HG02970 (cell line): ENCODE results near the gene OR8B8.
A peak's percentile ranks its signal among the peaks of the same experiment; 100 is the strongest.
"Not testable (repeated sequence)": the region's sequence is repeated elsewhere in the genome, so short reads cannot be mapped to it uniquely, and the experiment has no call there.

Experiments
- ATAC-seq: cut with Tn5 transposase; IDR thresholded peaks from one replicate; pipeline ENCODE4 v1.9.1; 2021; ENCODE audit warnings: mild to moderate bottlenecking, moderate library complexity, moderate number of reproducible peaks; ENCODE audit not compliant: unreplicated experiment, low FRiP score

OR8B8 gene

DNA sequence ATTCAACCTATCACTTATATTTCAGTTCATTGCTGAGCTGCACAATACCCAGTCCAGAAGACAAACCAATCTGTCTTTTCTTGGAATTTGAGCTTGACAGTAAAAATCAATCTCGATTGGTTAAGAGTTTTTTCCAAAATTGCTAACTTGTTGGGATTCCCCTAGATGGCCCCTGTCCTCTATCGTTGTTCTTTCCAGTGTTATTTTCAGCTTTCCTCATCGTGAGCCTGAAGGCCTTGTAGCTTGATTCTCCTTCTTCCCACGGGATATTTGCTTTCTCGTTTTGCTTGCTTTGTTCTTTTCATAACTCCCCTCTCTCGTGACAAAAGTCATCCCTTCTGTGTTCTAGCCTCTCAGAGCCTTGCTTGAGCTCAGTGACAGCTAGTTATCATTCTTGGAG lies 3.1 kb downstream of the OR8B8 start:
- no peak for ATAC-seq

- no peak for ATAC-seq
These were observed 4.0 kb downstream of the OR8B8 start for GRCh38 chr11:124441519-124441918.

DNA sequence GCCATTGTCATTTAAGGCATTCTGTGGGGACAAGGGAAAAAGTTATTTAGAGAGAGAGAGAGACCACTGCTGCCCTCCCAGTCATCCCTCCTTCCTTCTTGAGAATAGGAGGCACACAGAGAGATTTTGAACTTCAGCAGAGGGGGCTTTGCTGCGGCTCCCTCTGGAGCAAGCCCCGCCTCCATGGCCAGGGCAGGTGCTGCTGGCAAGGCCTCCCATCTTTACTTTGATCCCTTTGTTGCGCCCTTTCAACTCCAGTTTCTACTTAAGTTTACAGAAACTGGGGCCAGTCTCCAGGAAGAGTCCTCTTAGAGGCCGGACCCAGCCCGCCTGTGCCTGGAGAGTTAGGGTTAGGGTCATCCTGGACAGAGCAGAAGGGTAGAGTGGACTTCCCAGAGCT lies 4.4 kb downstream of the OR8B8 start:
- ATAC-seq, result no peak

- ATAC-seq, result no peak
These were observed 4.9 kb downstream of the OR8B8 start for GRCh38 chr11:124440608-124441007.

DNA sequence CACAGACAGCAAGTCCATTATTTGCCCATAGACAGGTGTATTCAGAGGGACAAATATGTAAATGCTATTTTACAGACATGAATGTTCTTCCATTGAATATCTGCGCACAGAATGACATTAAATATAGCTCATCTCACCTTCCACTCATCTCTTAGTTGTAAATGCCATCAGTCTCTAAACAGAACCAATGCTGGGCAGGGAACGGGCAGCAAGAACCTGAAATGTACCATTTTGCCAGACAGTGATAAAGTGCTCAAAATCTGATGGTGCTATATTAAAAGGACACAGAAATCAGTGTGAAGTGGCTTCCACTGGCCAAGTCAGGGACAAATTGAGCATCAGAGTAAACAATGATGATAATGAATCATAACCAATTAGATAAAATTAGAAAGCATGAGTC lies 10.8 kb downstream of the OR8B8 start:
- no peak for ATAC-seq

GRCh38 chr11:124429599-124429998 lies 15.9 kb downstream of the OR8B8 start:
- ATAC-seq, result no peak

DNA sequence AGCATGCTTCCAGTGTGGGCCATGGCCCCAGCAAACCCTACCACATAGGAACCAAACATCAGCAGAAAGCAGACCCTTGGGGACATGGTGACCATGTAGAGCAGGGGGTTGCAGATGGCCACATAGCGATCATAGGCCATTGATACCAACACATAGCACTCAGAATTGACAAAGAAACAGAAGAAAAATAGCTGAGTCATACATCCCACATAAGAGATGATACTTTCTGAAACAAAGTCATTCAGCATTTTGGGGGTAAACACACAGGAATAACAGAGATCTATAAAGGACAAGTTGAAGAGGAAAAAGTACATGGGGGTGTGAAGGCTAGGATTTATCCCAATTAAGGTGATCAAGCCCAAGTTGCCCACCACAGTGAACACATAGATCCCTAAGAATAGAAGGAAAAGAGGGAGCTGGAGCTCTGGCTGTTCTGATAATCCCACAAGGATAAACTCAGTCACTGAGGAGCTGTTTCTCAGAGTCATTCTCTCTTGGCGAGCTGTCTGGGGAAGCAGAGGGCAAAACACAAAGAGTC lies 21.0 kb downstream of the OR8B8 start, which contains the start of gene OR8B4:
TSS of gene OR8B4 (minus strand) at position 488 of the 538 bp plus-strand sequence. CDS start at position 488, 0 bp downstream.
- ATAC-seq, result no peak

GRCh38 chr11:124421043-124421442 lies 24.5 kb downstream of the OR8B8 start:
- ATAC-seq, result no peak

DNA sequence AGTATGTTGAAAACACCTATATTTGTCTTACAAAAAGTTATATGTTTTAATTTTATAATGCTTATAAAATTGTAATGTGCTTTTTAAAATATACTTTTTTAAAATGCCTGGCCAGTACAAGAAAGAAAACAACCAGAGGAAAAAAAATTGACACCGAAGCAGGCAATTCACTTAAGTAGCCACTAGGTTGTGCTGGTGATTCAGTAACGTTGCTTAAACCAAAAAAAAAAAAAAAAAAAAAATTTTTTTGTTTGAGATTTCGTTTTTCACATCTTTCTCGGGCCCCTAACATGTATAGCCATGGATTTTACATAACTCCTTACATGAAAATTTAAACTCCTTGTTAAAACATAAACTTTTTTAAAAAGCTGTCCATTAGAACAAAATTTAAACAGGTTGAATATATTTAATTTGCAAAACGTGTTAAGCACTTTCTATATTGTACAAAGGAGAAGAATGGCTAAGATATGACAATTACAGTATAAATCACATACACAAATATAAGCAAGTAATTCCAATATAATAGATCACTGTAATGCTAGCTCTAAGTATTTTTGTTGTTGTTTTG lies 30.1 kb downstream of the OR8B8 start:
- no peak for ATAC-seq

DNA sequence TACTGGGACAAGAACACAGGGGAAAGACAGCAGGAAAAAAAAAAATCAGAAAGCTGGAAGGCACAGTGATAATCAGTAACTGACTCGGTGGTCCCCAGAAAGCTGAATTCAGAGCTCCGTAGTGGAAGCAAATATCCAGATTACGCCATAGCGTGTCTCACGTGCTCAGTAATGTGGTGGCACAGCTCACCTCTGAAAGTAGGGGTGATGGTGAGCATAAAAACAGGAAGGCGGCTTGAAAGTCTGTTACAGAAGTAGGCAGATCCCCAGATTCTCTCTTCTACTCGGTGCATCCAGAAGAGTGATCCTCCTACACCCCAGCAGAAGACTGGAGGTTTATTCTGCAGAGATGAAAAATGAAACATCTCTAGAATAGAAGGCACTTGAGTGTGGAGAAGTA lies 35.6 kb downstream of the OR8B8 start:
- ATAC-seq, result no peak

- ATAC-seq, result no peak
These were observed 39.9 kb downstream of the OR8B8 start for GRCh38 chr11:124405581-124405980.

DNA sequence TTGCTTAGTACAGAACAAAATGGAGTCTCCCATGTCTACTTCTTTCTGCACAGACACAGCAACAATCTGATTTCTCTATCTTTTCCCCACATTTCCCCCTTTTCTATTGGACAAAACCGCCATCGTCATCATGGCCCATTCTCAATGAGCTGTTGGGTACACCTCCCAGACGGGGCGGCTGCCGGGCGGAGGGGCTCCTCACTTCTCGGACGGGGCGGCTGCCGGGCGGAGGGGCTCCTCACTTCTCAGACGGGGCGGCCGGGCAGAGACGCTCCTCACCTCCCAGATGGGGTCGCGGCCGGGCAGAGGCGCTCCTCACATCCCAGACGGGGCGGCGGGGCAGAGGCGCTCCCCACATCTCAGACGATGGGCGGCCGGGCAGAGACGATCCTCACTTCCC lies 42.3 kb downstream of the OR8B8 start:
- ATAC-seq, result not testable (repeated sequence)

DNA sequence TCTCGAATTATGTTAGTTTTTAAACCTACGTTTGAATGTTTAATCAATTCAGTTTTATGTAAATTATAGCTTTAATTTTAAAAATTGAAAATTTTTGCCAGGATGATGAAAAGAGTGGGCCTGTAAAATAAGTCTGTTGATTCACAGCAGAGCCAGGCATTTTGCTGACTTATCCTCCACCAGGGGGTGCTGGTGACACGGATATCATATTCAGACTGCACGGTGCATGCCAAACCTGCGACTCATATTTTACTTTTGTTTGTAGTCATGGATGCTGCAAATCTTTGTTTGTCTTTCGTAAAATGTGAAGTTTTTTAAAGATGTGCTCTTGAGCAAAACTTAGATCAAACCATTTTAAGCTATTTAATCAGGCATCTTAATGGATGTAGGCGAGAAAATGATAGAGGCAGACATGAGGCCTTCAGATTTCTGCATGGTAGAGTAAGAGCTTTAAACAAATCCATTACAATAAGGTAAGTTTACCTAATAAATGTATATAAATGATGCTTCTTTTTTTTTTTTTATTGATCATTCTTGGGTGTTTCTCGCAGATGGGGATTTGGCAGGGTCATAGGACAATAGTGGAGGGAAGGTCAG lies 43.1 kb downstream of the OR8B8 start:
- ATAC-seq, result peak; percentile 79

DNA sequence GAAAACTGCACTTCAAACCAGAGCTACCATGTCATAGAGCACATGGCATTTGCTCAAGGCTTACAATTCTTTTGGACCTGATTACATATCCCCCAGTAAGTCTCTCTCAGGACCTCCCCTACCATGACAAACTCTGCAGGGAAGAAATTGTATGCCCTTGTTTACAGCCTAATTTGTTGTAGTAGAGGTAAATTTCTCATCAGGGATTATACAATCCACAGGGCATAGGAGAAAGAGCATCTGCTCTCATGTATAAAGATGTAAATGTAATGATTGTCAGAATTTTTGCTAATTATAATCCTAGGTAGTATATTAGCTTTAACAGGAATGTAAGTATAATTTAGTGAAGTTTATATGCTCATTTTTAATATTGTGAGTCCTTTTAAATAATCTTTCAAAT lies 46.6 kb downstream of the OR8B8 start, which contains the start of gene OR8B3:
TSS of gene OR8B3 (minus strand) at position 101 of the 400 bp plus-strand sequence. CDS start 1,673 bp downstream, outside the sequence.
- ATAC-seq, result no peak

GRCh38 chr11:124396847-124397246 lies 48.6 kb downstream of the OR8B8 start:
- ATAC-seq, result not testable (repeated sequence)

GRCh38 chr11:124394408-124394807 lies 51.1 kb downstream of the OR8B8 start:
- no peak for ATAC-seq
